HG03378 (cell line): ENCODE measurements around the gene MYO9B.

Experiments used
- ATAC-seq: cut with Tn5 transposase; IDR thresholded peaks from one replicate; pipeline ENCODE4 v1.9.1; 2021; ENCODE audit warnings: mild to moderate bottlenecking, moderate library complexity; ENCODE audit not compliant: unreplicated experiment

Gene MYO9B

GRCh38 chr19:17209126-17210036 is 133.8 kb downstream of the MYO9B start:
- ATAC-seq, result no peak

- ATAC-seq, result no peak
Observed at GRCh38 chr19:17210296-17210695, 134.7 kb downstream of the MYO9B start.

DNA sequence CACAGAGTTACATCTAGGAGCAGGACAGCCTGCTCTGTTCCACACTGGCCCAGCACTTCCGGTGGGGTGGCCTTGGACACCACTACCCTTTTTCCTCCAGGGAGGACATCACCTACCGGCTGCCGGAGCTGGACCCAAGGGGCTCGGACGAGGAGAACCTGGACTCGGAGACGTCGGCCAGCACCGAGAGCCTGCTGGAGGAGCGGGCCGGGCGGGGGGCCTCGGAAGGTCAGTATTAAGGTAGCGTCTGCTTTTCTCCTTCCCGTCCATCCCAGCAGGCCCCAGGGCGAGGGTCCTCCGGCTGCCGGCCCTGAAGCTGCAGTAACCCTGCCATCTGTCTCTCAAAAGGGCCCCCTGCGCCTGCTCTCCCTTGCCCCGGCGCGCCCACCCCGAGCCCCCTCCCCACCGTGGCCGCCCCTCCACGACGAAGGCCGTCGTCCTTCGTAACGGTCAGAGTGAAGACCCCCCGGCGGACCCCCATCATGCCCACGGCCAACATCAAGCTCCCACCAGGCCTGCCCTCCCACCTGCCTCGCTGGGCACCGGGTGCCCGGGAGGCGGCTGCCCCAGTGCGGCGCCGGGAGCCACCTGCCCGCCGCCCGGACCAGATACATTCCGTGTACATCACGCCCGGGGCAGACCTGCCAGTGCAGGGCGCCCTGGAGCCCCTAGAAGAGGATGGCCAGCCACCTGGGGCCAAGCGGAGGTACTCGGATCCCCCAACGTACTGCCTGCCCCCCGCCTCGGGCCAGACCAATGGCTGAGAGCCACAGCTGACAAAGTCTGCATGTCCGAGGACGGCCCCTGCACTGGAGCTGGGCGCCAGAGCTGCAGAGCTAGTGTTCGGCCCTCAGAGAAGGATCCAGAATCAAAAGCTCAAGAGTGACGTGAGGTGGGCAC is 136.2 kb downstream of the MYO9B start:
- no peak for ATAC-seq

DNA sequence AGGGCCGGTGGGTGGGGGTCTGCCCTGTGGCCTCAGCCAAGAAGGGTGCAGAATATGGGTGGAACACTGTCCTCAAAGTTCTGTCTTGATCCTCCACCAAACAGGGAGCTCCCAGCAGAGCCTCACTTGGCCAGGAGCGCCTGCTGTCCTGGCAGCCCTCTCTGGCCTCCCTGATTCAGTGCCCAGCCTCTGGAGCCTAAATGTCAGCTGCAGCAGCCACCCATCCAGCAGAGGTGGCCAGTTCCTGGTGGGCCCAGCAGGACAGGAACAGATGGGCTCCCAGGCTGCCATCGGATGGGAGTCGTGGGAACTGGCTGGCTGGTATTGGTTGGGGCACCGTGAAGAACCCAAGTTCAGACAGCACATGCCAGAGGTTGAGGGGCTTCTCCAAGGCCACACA is 137.8 kb downstream of the MYO9B start:
- ATAC-seq, result no peak

DNA sequence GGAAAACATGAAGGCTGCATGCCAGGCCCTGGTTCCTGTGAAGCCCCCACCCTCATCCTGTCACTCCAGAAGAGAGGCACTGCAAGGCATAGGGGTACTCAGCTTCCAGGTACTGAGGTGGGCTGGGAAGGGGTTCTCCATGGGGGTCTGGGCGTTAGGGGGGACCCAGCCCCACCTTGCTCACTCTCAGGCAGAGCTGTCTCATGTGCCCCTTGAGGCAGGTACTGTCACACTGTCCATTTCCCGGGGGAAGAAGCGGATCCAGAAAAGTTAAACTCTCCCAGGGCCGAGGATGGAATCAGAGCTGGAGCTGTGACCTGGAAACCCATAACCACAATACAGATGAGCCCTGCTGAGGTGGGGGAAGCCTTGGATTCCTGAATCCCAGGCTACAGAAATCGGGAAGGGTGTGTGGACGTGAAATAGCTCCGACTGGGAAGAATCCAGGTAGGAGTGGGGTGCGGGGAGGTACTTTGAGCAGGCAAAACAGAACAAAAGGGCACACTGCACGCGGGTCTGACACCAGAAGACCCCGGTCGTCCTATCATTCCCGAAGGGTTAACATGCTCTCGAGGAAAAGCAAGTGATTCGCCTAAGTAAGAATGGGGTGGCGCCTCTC is 139.0 kb downstream of the MYO9B start:
- no peak for ATAC-seq

GRCh38 chr19:17215127-17215971 is 139.8 kb downstream of the MYO9B start, which contains the start of gene USE1:
Gene USE1, plus strand, starts transcription at chr19:17215357. Its CDS starts 49 bp downstream, at chr19:17215406.
- peak; percentile 45 for ATAC-seq

DNA sequence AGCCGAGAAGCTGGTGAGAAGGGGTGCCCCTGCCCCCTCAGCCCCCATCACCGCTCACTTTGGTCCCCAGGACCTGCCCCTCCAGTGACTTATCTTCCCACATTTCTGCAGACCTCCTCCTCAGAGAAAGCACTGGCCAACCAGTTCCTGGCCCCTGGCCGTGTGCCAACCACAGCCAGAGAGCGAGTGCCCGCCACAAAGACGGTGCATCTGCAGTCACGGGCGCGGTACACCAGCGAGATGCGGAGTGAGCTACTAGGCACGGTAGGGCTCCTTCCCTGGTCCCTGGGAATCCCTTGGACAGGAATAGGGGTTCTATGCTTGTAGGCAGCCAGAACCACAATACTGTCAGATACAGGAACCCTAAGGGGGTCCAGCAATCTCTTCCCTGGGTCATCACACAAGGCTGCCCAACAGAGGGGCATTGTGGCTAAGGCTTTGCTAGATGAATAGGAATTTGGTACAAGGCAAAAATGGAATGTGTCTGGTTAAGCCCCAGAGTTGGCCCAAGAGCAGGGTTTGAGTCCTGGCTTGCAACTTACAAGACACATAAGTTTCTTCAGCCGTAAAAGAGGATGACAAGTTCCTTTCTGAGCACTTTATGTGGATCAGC is 140.6 kb downstream of the MYO9B start:
- no peak for ATAC-seq

DNA sequence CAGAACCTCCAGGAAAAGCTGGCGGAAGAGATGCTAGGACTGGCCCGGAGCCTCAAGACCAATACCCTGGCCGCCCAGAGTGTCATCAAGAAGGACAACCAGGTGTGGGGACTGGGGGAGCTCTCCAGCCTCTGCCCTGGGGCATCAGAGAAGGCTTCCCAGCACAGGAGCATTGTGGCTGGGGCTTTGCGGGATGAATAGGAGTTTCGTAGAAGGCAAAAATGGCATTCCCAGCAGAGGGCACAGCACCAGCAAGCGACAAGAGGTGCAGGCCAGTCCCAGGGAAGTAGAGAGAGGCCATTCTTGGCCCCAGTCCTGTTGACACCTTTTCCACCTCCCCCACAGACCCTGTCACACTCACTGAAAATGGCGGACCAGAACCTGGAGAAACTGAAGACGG is 143.7 kb downstream of the MYO9B start:
- no peak for ATAC-seq

- ATAC-seq, result no peak
Observed at GRCh38 chr19:17220207-17220758, 144.7 kb downstream of the MYO9B start.

DNA sequence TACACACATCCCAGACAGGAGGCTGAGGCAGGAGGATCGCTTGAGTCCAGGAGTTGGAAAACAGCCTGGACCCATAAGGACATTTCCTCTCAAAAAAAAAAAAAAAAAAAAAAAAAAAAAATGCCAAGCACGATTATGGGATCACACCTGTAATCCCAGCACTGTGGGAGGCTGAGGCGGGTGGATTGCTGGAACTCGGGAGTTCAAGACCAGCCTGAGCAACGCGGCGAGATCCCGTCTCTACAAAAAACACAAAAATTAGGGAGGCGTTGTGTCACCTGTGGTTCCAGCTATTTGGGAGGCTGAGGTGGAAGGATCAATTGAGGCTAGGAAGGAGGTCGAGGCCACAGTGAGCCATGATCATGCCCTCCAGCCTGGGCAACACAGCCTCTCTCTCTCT is 149.5 kb downstream of the MYO9B start:
- ATAC-seq, result no peak

DNA sequence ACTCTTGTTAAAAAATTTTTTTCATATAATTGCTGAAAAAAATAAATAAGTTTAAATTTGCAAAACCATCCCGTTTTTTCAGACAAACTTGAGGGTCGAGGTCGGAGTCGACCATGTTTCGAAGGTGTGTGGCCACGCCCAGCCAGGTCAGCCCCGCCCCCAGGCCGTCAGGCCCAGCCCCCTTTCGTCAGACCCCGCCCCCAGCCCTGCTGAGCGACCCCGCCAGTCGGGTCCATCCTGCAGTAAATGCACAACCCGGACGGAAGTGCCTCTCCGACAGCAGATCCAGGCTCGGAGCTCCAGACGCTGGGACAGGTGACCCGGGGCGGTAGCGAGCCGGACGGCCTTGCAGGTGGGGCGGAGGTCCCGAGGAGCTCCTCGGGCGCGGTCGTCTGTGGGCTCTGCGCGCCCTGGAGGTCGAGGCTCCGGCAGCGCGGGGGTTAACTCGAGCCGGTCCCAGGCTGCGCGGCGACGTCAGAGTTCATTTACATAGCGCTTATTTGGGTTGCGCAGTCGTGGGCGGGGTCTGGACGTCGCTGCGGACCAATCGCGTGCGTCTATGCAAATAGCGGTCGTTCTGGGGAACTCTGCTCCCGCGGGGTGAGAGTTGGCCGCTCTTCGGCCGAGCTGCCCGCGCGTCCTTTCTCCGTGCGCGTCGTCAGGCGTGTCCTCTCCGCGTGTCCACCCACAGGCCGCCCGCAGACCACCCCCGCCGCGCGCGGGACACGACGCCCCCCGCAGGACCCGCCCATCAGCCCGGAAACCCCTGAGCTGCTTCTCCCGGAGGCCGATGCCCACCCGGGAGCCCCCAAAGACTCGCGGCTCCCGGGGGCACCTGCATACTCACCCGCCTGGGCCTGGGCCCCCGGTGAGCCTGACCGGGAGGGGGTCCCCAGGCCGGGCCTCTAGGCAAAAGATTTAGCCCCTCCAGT is 150.7 kb downstream of the MYO9B start, which contains the start of gene OCEL1:
TSS of gene OCEL1 (plus strand) at position 225 of the 932 bp plus-strand sequence. CDS start at position 247, 22 bp downstream.
- peak; percentile 81 for ATAC-seq

GRCh38 chr19:17227798-17228367 is 152.3 kb downstream of the MYO9B start:
- no peak for ATAC-seq

DNA sequence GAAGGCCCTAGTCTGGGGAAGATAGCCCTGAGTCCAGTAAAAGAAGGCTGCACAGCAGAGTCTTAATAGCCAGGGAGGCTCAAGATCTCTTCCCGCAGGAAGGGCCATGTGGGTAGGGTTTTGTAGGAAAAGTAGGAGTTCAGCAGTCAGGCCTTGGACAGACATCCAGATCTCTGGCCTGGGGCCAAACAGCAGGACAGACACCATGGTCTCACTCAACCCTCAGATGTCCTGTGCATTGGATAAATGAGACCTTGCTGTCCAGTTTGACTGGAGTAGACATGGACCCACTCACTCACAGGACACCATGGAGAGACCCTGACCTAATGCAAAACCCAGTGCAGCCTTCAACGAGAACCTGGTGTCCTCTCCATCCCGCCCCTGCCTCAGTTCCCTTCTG is 154.3 kb downstream of the MYO9B start:
- no peak for ATAC-seq

GRCh38 chr19:17232258-17232657 is 156.7 kb downstream of the MYO9B start:
- ATAC-seq, result no peak

DNA sequence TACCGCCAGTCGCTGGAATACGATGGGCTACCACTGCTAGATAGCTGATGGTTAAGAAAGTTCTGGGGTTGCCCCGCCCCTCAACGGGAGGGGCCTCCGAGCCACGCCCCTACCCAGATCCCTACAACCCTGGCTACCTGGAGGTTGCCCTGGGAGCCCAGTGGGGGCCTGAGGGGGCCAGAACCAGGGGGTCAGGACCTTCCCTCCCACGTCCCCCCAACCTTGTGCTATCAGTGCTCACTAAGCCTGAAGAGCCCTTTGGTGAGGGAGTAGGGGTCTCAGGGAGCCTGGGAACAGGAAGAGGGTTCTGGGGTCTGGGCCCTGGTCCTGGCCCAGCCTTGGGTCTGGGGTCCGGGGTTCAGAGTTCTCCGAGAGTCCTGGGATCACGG is 159.3 kb downstream of the MYO9B start:
- peak; percentile 57 for ATAC-seq

DNA sequence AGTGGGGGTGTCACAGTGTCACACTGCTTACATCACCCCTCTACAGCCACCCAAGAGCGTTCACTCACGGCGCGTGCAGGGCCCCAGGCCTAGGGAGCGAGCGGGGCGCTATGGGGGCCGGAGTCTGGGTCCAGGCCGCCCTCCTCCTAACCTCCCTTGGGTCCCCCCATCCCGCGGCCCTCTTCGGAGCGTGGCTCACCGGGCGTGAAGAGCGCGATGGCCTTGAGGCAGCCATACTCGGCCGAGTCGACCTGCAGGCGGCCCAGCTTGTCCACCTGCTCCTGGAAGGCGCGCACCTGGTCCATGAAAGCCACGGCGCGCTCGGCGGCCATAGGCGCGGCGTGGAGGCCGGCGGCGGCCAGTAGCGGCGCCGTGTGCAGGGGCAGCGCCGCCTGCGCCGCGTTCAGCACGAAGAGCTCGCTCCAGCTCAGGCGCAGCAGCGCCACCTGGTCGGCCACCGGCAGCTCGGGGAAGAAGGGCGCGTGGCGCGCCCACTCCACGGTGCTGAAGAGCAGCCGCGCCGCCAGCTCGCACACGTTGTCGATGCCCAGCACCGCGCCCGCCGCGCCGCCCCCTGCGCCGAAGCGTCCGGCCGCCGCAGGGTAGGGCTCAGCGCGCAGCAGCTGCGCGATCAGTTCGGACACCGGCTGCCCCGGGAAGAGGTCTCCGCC is 159.9 kb downstream of the MYO9B start:
- ATAC-seq, result peak; percentile 43

DNA sequence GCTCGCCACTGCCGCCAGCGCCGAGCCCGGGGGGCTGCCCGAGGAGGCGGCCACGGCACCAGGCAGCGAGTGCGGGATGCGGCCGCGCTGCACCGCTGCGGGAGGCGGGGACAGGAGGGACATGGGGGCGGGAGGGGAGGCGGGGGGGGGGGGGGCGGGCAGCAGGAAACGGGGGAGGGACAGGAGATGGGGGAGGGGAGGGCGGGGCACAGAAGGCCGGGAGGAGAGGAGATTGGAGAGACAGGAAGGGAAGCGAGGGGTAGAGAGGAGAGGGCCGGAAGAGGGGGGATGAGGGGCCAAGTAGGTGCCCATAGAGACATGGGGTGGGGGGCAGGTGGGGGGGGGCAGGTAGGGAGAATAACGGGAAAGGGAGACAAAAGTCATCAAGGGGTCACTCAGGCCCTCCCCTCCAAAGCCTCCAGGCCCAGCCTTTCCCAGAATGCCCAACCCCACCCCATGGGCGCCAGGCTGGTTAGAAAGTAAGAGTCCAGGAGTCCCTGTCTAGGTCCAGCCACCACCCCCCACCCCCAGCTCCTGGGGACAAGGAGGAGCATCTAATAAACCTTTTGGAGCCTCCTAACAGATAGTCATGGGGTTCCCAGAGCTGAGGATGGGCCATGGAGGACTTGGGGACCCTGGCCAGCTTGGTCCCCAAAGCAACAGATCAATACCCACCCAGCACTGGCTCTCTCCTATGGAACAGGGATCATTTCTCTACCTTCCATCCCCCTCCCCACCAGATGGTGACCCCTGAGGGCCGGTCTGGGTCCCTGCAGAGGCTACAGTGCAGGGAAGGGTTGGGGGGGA is 160.6 kb downstream of the MYO9B start:
- no peak for ATAC-seq
